COR-L47 (cell line): ENCODE data around the gene BOD1.
A peak's percentile ranks its signal among the peaks of the same experiment; 100 is the strongest.

Experiments
- DNase-seq: peaks from one replicate; lab custom pipeline; 2025; lab: John Stamatoyannopoulos, UW

BOD1 gene

GRCh38 chr5:173640156-173640804, 23.8 kb upstream of the BOD1 start:
- DNase-seq, result no peak

- no peak for DNase-seq
Measured at GRCh38 chr5:173638126-173639040, 21.9 kb upstream of the BOD1 start.

- DNase-seq, result no peak
Measured at GRCh38 chr5:173637340-173637739, 20.9 kb upstream of the BOD1 start.

GRCh38 chr5:173634465-173634983, 18.1 kb upstream of the BOD1 start:
- DNase-seq, result no peak

- DNase-seq, result no peak
Measured at GRCh38 chr5:173633304-173633703, 16.9 kb upstream of the BOD1 start.

- no peak for DNase-seq
Measured at GRCh38 chr5:173631478-173631877, 15.0 kb upstream of the BOD1 start.

GRCh38 chr5:173630724-173631365, 14.4 kb upstream of the BOD1 start:
- DNase-seq, result no peak

- DNase-seq, result no peak
Measured at GRCh38 chr5:173629628-173630027, 13.2 kb upstream of the BOD1 start.

- no peak for DNase-seq
Measured at GRCh38 chr5:173628501-173628900, 12.1 kb upstream of the BOD1 start.

- no peak for DNase-seq
Measured at GRCh38 chr5:173627860-173628392, 11.5 kb upstream of the BOD1 start.

- DNase-seq, result no peak
Measured at GRCh38 chr5:173627271-173627670, 10.8 kb upstream of the BOD1 start.

GRCh38 chr5:173626505-173626820, 10.0 kb upstream of the BOD1 start:
- DNase-seq, result no peak

GRCh38 chr5:173625673-173626504, 9.4 kb upstream of the BOD1 start:
- no peak for DNase-seq

- DNase-seq, result no peak
Measured at GRCh38 chr5:173625261-173625660, 8.8 kb upstream of the BOD1 start.

- DNase-seq, result no peak
Measured at GRCh38 chr5:173624282-173624681, 7.8 kb upstream of the BOD1 start.

GRCh38 chr5:173623789-173624188, 7.3 kb upstream of the BOD1 start:
- DNase-seq, result no peak

- no peak for DNase-seq
Measured at GRCh38 chr5:173623296-173623771, 6.9 kb upstream of the BOD1 start.

GRCh38 chr5:173622183-173623047, 6.0 kb upstream of the BOD1 start:
- DNase-seq, result no peak

- DNase-seq, result no peak
Measured at GRCh38 chr5:173620784-173621183, 4.3 kb upstream of the BOD1 start.

- peak; percentile 50 for DNase-seq
Measured at GRCh38 chr5:173618927-173619519, 2.6 kb upstream of the BOD1 start.
